ENCODE data around the gene PTGR3.

PTGR3 gene

DNA sequence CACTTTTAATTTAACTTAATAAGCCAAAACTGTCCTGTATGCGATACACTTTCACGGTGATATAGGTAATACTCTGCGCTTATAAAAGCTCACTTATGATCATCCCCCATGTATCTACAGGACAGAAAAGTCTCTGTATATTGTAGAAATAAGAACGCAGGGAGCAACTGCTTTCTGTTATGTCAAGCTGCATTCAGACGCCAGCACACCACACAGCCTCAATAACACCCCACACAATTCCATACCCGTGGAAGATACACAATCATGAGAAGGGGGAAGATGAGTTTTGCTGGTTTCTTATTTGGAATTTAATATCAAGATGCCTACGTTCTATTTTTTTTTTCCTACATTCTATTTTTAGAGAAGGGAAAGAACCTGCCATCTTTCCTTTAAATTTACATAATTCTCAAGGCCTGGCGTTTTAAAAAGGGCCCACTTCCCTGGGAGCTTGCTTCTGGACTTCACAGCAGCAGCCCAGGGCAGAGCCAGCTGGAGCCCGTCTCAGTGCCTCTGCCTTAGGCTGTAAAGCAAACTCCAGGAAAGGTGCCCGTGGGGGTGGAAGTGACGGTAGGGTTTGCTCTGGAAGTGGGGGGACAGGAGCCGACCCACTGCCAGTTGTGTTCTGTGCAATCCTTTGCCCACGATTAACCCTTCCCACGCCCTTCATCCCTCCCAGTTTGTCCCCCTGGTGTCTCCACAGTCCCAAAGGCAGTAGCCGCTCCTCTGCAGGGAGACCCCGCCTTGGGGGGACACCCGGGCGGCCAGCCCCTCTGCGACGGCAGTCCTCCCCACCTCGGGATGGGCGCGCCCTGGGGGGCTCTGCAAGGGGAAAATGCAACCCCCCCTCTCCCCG lies 5.3 kb downstream of the PTGR3 start:
- Histone ChIP-seq H3K27me3 (ENCODE audit: control insufficient read depth in 2 of 2, insufficient read depth in 2 of 2, low read length in 2 of 2) (no peaks in the 10 kb centered on the region), H3K27ac (ENCODE audit: low read depth in 2 of 2, low read length in 2 of 2) (peak overlapping the region in 1 of 2 donors; percentile 2), H3K36me3 (ENCODE audit: control insufficient read depth in 2 of 2, insufficient read depth in 2 of 2, low read length in 2 of 2) (peaks cover 4 to 15% of the 10 kb centered on the region in 2 donors), H3K9ac (ENCODE audit: low read depth in 1 of 2, low read length in 2 of 2) (no peak overlapping the region), H3K4me3 (ENCODE audit: low read length in 2 of 2) (peak overlapping the region; percentile 57), H3K4me1 (ENCODE audit: control insufficient read depth in 2 of 2, insufficient read depth in 2 of 2, low read length in 2 of 2) (peaks cover 23 to 26% of the 10 kb centered on the region in 2 donors), H3K9me3 (ENCODE audit: control insufficient read depth in 2 of 2, low read length in 2 of 2) (no peaks in the 10 kb centered on the region)

- Histone ChIP-seq H3K27me3 (ENCODE audit: control insufficient read depth in 2 of 2, insufficient read depth in 2 of 2, low read length in 2 of 2) (no peaks in the 10 kb centered on the region), H3K4me1 (ENCODE audit: control insufficient read depth in 2 of 2, insufficient read depth in 2 of 2, low read length in 2 of 2) (peaks cover 23 to 26% of the 10 kb centered on the region in 2 donors), H3K9ac (ENCODE audit: low read depth in 1 of 2, low read length in 2 of 2) (no peak overlapping the region), H3K27ac (ENCODE audit: low read depth in 2 of 2, low read length in 2 of 2) (peak overlapping the region in 1 of 2 donors; percentile 2), H3K9me3 (ENCODE audit: control insufficient read depth in 2 of 2, low read length in 2 of 2) (no peaks in the 10 kb centered on the region), H3K36me3 (ENCODE audit: control insufficient read depth in 2 of 2, insufficient read depth in 2 of 2, low read length in 2 of 2) (peaks cover 4 to 15% of the 10 kb centered on the region in 2 donors), H3K4me3 (ENCODE audit: low read length in 2 of 2) (no peak overlapping the region)
These were observed 6.1 kb downstream of the PTGR3 start for GRCh38 chr18:75202696-75203365.

DNA sequence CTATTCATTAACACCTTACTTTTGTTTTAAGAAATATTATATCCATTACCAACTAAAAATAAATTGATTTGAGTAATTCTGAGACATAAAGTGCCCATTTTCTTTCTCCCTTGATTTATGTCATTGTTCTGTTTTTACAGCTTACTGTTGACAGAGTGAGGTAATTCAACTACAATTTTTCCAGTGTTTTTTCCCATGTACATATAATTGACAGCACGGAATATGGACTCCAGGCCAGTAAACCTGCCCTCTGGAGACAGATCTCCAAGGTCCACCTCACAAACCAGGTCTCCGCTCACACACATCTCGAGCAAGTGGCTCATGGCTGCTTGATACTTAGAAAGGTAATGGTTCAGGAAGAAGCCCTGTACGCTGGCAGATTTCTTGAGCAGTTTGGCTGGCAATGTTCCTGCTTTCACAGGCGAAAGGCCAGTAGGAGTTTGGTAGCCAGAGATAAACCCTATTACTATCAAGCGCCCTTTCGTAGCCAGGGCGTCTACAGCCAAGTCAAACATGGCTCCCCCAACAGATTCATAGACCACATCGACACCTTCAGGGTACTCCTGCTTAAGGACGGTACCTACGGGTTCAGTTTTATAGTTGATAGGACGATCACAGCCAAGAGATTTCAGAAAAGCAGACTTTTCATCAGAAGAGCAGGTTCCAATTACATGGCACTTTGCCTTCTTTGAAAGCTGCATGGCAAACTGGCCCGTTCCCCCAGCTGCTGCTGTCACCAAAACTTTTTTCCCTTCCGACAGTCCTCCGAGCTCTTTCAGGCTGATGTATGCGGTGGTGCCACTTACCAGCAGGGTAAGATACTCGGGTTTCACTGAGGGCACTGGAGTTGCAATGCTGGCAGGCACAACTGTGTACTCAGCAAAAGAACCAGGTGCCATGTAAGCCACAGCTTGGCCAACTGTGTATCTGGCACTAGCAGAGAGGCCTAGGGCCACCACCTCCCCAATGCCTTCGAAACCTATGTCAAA lies 7.4 kb downstream of the PTGR3 start:
- Histone ChIP-seq H3K27me3 (ENCODE audit: control insufficient read depth in 2 of 2, insufficient read depth in 2 of 2, low read length in 2 of 2) (no peaks in the 10 kb centered on the region), H3K9ac (ENCODE audit: low read depth in 1 of 2, low read length in 2 of 2) (no peak overlapping the region), H3K9me3 (ENCODE audit: control insufficient read depth in 2 of 2, low read length in 2 of 2) (no peaks in the 10 kb centered on the region), H3K36me3 (ENCODE audit: control insufficient read depth in 2 of 2, insufficient read depth in 2 of 2, low read length in 2 of 2) (peaks cover 4 to 15% of the 10 kb centered on the region in 2 donors), H3K27ac (ENCODE audit: low read depth in 2 of 2, low read length in 2 of 2) (no peak overlapping the region), H3K4me3 (ENCODE audit: low read length in 2 of 2) (no peak overlapping the region), H3K4me1 (ENCODE audit: control insufficient read depth in 2 of 2, insufficient read depth in 2 of 2, low read length in 2 of 2) (peaks cover 14 to 18% of the 10 kb centered on the region in 2 donors)

GRCh38 chr18:75200605-75201280 lies 8.2 kb downstream of the PTGR3 start:
- Histone ChIP-seq H3K4me1 (ENCODE audit: control insufficient read depth in 2 of 2, insufficient read depth in 2 of 2, low read length in 2 of 2) (peaks cover 12 to 18% of the 10 kb centered on the region in 2 donors), H3K27me3 (ENCODE audit: control insufficient read depth in 2 of 2, insufficient read depth in 2 of 2, low read length in 2 of 2) (no peaks in the 10 kb centered on the region), H3K9ac (ENCODE audit: low read depth in 1 of 2, low read length in 2 of 2) (no peak overlapping the region), H3K4me3 (ENCODE audit: low read length in 2 of 2) (no peak overlapping the region), H3K9me3 (ENCODE audit: control insufficient read depth in 2 of 2, low read length in 2 of 2) (no peaks in the 10 kb centered on the region), H3K36me3 (ENCODE audit: control insufficient read depth in 2 of 2, insufficient read depth in 2 of 2, low read length in 2 of 2) (peaks cover 4 to 17% of the 10 kb centered on the region in 2 donors), H3K27ac (ENCODE audit: low read depth in 2 of 2, low read length in 2 of 2) (no peak overlapping the region)

DNA sequence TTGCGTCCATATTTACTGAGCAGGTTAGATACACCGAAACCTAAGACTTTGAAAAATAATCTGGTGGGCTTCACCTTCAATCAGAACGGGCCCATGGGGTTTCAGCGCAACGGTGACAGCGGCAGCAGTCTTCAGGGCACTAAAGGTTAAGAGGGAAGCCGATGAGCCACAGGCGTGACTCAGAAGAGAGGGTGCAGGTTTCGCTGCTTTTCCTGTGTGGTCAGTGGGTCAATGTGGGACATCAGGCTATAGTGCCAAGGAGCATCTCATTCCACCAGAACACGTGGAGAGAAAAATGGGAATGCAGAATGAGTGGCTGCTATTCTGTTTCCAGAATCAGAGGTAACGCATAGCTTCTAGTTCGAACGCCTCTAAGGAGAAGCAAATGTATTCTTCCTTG lies 8.9 kb downstream of the PTGR3 start:
- Histone ChIP-seq H3K36me3 (ENCODE audit: control insufficient read depth in 2 of 2, insufficient read depth in 2 of 2, low read length in 2 of 2) (peaks cover 4 to 18% of the 10 kb centered on the region in 2 donors), H3K9me3 (ENCODE audit: control insufficient read depth in 2 of 2, low read length in 2 of 2) (no peaks in the 10 kb centered on the region), H3K9ac (ENCODE audit: low read depth in 1 of 2, low read length in 2 of 2) (no peak overlapping the region), H3K27ac (ENCODE audit: low read depth in 2 of 2, low read length in 2 of 2) (no peak overlapping the region), H3K4me3 (ENCODE audit: low read length in 2 of 2) (no peak overlapping the region), H3K27me3 (ENCODE audit: control insufficient read depth in 2 of 2, insufficient read depth in 2 of 2, low read length in 2 of 2) (no peaks in the 10 kb centered on the region), H3K4me1 (ENCODE audit: control insufficient read depth in 2 of 2, insufficient read depth in 2 of 2, low read length in 2 of 2) (peaks cover 10 to 17% of the 10 kb centered on the region in 2 donors)

DNA sequence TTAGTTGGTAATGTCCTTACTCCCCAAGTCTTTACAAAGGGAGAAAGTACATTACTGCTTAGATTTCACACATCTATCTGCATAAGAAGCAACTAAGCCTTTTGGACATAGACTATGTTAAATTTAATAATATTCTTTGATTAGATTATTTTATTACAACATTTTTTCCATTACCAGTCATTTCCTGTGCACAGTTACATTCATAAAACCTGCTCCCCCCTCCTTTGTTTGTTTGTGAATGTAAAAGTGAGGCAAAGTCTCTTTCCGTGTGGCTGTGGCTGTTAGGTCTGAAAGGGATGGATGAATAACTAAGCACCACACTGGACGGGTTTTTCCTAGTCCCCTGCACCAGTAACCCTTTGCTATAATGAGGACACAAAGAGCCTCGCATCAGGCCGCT lies 9.6 kb downstream of the PTGR3 start:
- Histone ChIP-seq H3K9ac (ENCODE audit: low read depth in 1 of 2, low read length in 2 of 2) (no peak overlapping the region), H3K36me3 (ENCODE audit: control insufficient read depth in 2 of 2, insufficient read depth in 2 of 2, low read length in 2 of 2) (peaks cover 4 to 18% of the 10 kb centered on the region in 2 donors), H3K27ac (ENCODE audit: low read depth in 2 of 2, low read length in 2 of 2) (no peak overlapping the region), H3K4me3 (ENCODE audit: low read length in 2 of 2) (no peak overlapping the region), H3K4me1 (ENCODE audit: control insufficient read depth in 2 of 2, insufficient read depth in 2 of 2, low read length in 2 of 2) (peaks cover 9 to 12% of the 10 kb centered on the region in 2 donors), H3K9me3 (ENCODE audit: control insufficient read depth in 2 of 2, low read length in 2 of 2) (no peaks in the 10 kb centered on the region), H3K27me3 (ENCODE audit: control insufficient read depth in 2 of 2, insufficient read depth in 2 of 2, low read length in 2 of 2) (no peaks in the 10 kb centered on the region)

- H3K27me3 ChIP-seq (ENCODE audit: control insufficient read depth in 2 of 2, insufficient read depth in 2 of 2, low read length in 2 of 2), result no peaks in the 10 kb centered on the region
- no peak overlapping the region for H3K27ac ChIP-seq (ENCODE audit: low read depth in 2 of 2, low read length in 2 of 2)
- peaks cover 3 to 6% of the 10 kb centered on the region in 2 donors for H3K4me1 ChIP-seq (ENCODE audit: control insufficient read depth in 2 of 2, insufficient read depth in 2 of 2, low read length in 2 of 2)
- H3K9me3 ChIP-seq (ENCODE audit: control insufficient read depth in 2 of 2, low read length in 2 of 2), result no peaks in the 10 kb centered on the region
- peaks cover 4 to 18% of the 10 kb centered on the region in 2 donors for H3K36me3 ChIP-seq (ENCODE audit: control insufficient read depth in 2 of 2, insufficient read depth in 2 of 2, low read length in 2 of 2)
- no peak overlapping the region for H3K4me3 ChIP-seq (ENCODE audit: low read length in 2 of 2)
- no peak overlapping the region for H3K9ac ChIP-seq (ENCODE audit: low read depth in 1 of 2, low read length in 2 of 2)
These were observed 10.9 kb downstream of the PTGR3 start for GRCh38 chr18:75198036-75198435.

DNA sequence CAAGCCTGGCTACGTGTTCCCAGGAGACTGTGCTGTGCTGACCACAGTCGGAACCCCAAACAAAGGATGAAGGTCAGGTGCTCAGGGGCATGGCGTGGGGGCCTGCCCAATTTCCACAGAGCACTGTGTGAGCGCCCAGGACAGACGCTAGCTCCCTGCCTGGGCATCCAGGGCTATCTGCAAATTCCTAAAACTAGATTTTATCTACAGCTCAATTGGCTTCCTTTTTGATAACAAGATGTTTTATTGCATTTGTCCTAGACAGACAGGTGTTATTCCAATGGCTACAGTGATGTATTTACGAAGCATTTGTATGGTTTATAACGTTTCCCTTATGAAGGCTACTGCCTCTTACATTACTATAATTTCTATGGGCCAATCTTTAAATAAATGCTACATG lies 16.0 kb downstream of the PTGR3 start:
- H3K4me3 ChIP-seq (ENCODE audit: low read length in 2 of 2), result no peak overlapping the region
- H3K4me1 ChIP-seq (ENCODE audit: control insufficient read depth in 2 of 2, insufficient read depth in 2 of 2, low read length in 2 of 2), result no peaks in the 10 kb centered on the region
- no peak overlapping the region for H3K27ac ChIP-seq (ENCODE audit: low read depth in 2 of 2, low read length in 2 of 2)
- no peak overlapping the region for H3K9ac ChIP-seq (ENCODE audit: low read depth in 1 of 2, low read length in 2 of 2)
- H3K9me3 ChIP-seq (ENCODE audit: control insufficient read depth in 2 of 2, low read length in 2 of 2), result no peaks in the 10 kb centered on the region
- peaks cover 0 to 3% of the 10 kb centered on the region in 2 donors for H3K36me3 ChIP-seq (ENCODE audit: control insufficient read depth in 2 of 2, insufficient read depth in 2 of 2, low read length in 2 of 2)
- H3K27me3 ChIP-seq (ENCODE audit: control insufficient read depth in 2 of 2, insufficient read depth in 2 of 2, low read length in 2 of 2), result no peaks in the 10 kb centered on the region

DNA sequence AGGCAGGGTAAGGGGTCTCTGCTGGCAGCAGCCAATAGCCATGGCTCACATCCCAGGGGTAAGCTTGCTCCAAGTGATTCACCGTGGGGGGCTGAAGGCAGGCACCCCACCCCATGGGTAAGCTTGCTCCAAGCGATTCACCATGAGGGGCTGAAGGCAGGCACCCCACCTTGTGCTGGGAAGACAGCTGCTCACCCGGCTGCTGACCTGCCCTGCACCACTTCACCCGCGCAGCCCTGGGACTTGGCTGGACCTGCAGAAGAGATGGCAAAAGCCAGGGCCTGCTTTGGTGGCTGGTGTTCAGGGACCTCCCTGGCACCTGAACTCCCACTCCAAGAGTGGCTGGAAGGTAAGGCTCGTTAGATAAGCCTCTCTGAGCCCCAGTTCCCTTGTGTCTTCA lies 19.2 kb downstream of the PTGR3 start:
- Histone ChIP-seq H3K36me3 (ENCODE audit: control insufficient read depth in 2 of 2, insufficient read depth in 2 of 2, low read length in 2 of 2) (no peaks in the 10 kb centered on the region), H3K9me3 (ENCODE audit: control insufficient read depth in 2 of 2, low read length in 2 of 2) (no peaks in the 10 kb centered on the region), H3K4me1 (ENCODE audit: control insufficient read depth in 2 of 2, insufficient read depth in 2 of 2, low read length in 2 of 2) (no peaks in the 10 kb centered on the region), H3K27me3 (ENCODE audit: control insufficient read depth in 2 of 2, insufficient read depth in 2 of 2, low read length in 2 of 2) (no peaks in the 10 kb centered on the region), H3K9ac (ENCODE audit: low read depth in 1 of 2, low read length in 2 of 2) (no peak overlapping the region), H3K4me3 (ENCODE audit: low read length in 2 of 2) (no peak overlapping the region), H3K27ac (ENCODE audit: low read depth in 2 of 2, low read length in 2 of 2) (no peak overlapping the region)
